HG03066 (cell line): ENCODE data around the gene FCER2.
"Not testable (repeated sequence)": the region's sequence is repeated elsewhere in the genome, so short reads cannot be mapped to it uniquely, and the experiment has no call there.

Source experiments
- ATAC-seq: cut with Tn5 transposase; IDR thresholded peaks from one replicate; pipeline ENCODE4 v1.9.1; 2021; ENCODE audit warnings: low read depth; ENCODE audit not compliant: unreplicated experiment

Gene FCER2

GRCh38 chr19:7701654-7702457 lies at the start of gene FCER2:
Gene FCER2, minus strand, starts transcription at chr19:7702131. Its CDS starts 2,371 bp downstream, at chr19:7699760.
- peak; percentile 49 for ATAC-seq

DNA sequence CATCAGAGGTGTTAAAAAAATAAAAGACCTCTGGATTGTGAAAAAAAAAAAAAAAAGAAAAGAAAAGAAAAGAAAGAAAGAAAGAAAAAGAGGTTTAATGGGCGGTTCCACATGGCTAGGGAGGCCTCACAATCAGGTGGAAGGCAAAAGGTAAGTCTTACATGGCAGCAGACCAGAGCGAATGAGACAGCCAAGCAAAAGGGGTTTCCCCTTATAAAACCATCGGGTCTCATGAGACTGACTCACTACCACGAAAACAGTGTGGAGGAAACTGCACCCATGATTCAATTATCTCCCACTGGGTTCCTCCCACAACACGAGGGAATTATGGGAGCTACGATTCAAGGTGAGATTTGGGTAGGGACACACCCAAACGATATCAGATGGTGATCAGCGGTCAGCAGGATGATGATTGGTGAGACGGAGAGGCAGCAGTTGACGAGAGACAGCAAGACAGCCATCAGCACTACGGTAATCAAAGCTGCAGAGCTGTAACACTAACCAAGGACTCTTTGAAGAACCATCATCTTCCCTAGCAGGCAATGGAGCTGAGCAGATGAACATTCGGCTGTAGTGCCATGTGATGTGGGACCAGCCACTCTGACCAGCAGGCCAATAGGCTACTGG lies 49.3 kb upstream of the FCER2 start:
- no peak for ATAC-seq

DNA sequence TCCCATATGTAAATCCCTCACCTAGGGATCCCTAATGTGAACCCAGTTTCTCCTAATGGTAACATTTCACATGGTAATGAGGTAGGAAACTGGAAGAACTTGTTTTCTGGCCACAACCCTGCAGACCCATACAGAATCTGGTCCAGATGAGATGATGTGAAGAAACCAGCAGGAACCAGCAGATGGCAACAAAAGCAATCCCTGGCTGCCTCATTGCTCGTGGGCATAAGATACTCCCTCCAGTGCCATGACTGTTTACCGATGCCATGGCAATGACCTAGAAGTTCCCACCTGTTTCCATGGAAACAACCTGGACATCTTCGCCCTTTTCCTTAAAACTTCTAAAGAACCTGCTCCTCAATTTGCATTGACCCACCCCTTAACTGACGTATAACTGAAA lies 46.8 kb upstream of the FCER2 start:
- ATAC-seq: no peak

- no peak for ATAC-seq
Observed at GRCh38 chr19:7748171-7748570, 46.2 kb upstream of the FCER2 start.

GRCh38 chr19:7746903-7747884 lies 45.3 kb upstream of the FCER2 start, which contains the start of gene CD209:
Gene CD209, minus strand, starts transcription at chr19:7747534. Its CDS starts 23 bp downstream, at chr19:7747511.
- ATAC-seq: no peak

- not testable (repeated sequence) for ATAC-seq
Observed at GRCh38 chr19:7746306-7746705, 44.4 kb upstream of the FCER2 start.

DNA sequence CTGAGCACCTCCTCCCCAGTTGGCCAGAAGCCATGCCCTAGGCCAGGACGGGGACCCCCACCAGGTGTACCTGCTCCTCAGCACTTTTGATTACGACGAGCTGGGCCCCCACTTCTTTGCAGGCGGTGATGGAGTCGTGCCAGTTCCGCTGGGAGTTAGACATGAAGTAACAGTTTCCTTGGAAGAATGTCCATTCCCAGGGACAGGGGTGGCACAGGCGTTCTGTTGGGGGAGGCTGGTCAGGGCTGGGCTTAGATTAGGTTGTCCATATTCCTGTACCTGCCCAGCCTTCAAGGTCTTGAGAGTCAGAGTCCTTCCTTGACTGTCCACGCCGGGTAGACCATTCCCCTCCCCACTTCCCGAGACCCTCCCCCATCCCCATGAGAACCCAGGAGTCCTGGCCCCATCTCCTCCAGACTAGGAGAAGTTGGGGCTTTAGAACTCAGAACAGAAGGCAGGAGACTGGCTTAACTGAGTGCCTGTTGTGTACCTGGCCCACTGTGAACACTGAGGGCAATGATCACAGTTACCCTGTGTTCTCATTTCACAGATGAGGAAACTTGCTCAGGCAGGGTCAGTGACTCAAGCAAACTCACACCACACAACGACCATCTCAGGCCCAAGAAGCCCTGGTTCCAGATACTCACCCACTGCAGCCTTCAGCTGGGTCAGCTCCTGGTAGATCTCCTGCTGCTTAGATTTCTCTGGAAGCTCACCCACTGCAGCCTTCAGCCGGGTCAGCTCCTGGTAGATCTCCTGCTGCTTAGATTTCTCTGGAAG lies 43.1 kb upstream of the FCER2 start:
- ATAC-seq: no peak

DNA sequence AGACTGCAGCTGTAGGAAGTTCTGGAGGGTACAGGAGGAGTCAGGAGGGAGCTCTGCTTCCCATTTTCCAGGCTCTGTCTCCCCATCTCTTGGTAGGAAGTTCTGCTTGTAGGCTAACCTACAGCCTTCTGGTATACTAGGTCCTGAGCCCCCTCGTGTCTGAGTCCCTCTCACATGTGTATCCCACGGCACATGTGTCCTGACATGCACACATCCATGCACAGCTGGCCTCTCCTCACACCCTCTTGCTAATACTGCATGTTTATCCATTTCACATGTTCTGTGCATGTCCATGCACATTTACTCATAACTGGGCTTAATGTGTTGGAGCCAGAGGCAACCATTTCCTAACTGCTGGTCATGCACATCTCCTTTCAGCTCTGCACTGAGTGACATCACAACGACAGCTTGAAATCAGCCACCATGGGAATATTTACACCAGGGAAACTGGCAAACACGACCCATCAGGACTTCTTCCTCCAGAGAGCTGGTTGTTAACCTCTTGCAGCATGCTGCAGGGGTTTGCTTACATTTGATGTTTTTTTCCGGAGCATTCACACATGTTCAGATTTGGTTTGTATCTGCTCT lies 42.4 kb upstream of the FCER2 start:
- no peak for ATAC-seq

DNA sequence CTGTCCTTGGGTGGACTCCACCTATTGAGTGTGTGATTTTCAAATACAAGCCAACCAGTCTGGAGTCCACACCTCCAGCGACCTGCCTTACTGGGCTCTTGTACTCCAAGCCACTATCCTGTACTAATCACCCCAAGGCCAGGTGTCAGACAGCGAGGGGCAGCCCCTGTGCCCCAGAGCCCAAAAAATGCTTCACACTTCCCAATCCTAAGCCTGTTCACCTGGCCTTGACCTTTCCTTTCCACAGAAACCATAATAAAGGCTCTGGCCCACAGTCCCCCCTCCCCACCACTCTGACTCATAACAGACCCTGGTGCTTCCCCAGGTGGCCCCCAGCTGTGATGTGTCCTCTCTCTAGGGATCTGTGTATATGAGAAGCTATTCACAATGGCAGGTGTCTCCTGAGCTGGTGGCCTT lies 41.5 kb upstream of the FCER2 start:
- ATAC-seq: no peak

DNA sequence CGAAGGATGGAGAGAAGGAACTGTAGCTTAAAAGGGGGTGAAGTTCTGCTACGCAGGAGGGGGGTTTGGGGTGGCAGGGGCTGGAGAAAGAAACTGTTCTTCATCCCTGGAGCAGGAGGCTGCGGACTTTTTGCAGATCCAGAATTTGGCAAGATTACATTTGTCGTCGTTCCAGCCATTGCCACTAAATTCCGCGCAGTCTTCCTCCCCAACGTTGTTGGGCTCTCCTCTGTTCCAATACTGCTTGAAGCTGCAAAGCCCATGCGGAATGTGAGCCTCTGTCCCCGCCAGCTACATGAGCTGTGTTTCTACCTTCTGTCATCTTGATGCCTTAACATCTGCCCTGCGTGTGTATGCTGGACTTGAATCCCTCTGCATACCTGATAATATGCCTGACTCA lies 41.1 kb upstream of the FCER2 start:
- ATAC-seq: no peak

GRCh38 chr19:7742575-7742974 lies 40.6 kb upstream of the FCER2 start:
- ATAC-seq: no peak

GRCh38 chr19:7740682-7741054 lies 38.7 kb upstream of the FCER2 start:
- no peak for ATAC-seq

DNA sequence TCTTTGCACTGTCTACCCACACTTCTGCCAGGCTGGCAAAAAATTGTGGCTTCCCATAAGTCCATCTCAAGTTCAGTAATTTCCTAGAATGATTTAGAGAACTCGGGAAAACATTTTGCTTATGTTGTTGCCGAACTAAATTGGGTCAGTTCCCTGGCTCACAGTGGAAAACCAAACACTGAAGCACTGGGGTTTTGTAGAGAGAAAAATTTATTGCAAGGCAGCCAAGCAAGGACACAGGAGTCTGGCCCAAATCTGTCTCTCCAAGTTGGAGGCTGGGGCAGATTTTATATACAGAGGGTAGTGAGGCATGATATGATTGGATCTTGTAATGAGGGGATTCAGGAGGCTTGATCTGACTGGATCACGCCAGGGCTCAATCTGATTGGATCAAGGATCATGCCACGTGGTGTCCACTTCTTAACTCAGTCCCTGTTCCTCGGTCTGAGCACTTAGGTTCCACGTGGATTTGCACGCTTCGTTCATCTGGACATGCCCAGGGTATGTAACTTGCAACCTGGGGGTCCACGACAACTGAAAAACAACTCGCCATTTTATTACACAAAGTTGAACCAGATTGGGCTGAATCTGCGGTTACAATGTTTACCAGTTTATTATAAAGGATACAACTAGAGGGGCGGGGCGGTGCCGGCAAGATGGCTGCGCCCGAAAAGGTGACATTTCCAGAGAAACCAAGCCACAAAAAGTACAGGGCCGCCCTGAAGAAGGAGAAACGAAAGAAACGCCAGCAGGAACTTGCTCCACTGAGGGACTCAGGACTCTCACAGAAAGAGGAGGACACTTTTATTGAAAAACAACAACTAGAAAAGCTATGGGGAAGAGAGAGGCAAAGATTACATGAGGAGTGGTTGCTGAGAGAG lies 38.1 kb upstream of the FCER2 start:
- no peak for ATAC-seq

DNA sequence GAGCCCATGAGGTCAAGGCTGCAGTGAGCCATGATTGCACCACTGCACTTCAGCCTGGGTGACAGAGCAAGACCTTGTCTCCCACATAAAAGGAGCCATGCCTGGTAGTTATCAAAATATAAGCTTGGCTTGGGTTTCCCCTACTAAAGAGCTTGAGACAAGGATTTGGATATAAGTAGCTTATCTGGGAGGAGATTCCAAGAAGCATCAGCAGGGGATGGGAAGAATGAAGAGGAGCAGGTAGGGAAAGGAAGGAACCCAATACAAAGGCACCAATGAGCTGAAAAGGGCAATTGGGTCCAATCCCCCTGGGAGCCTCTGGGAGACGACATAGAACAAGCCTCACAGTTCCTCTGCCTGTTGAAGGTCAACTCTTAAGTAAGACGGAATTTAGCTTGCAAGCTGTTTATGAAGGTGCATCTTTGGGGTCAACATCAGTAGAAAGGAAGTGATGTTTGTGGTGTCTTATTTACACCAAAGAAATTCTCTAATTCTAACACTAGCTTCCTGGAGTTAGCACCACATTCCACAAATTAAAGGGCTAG lies 37.4 kb upstream of the FCER2 start:
- ATAC-seq: no peak

- no peak for ATAC-seq
Observed at GRCh38 chr19:7738023-7738422, 36.1 kb upstream of the FCER2 start.

DNA sequence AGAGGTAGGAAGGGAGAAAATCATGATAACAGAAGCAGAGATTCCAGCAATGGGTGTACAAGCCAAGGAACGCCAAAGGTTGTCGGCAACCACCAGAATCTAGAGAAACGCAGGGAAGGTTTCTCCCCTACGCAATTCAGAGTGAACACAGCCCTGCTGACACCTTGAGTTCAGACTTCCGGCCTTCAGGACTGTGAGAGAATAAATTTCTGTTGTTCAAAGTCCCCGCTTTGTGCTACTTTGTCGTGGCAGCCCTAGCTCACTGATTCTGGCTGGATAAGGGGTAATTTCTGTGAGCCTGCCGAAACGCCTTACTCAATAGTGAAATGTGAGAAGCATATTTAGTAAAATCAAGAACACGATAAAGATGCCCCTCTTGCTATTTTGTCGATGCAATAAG lies 35.3 kb upstream of the FCER2 start:
- ATAC-seq: no peak

GRCh38 chr19:7736148-7736547 lies 34.2 kb upstream of the FCER2 start:
- no peak for ATAC-seq
